ENCODE measurements around the gene DSN1. TPM values are rescaled to one million over a fixed set of nuclear protein-coding genes. Genes with fewer than 3 reads are reported as not detected.

The DSN1 gene
- total RNA-seq, 4 donors from 2014 or later: 10.6 to 14.9 (median 13.0) TPM

DNA sequence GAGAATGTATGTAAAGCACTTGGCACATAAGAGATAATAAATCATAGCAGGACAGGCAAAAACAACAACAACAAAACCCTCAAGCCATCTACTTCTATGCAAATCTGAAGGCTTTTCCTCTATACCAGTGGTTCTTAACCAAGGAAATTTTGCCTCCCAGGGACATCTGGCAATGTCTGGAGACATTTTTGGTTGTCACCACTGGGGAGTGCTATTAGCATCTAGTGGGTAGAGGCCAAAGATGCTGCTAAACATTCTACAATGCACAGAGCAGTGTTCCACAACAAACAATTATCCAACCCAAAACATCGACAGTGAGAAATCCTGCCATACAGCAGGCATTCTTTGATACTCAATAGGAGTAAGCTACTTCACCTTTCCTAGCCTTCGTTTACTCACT, 55.9 kb downstream of the DSN1 start:
- Histone ChIP-seq H3K9me3 (no peaks in the 10 kb centered on the region), H3K4me3 (replicated peaks in 1 of 3) (no peak overlapping the region), H3K4me1 (no peaks in the 10 kb centered on the region), H3K27me3 (no peaks in the 10 kb centered on the region), H3K36me3 (no peaks in the 10 kb centered on the region), H3K27ac (no peak overlapping the region)
- intact Hi-C loops (cut with DNase I): no loop called here
- no peak for DNase-seq
- WGBS, 2 donors: 90 to 96% methylated on average over 2 of the region's 2 CpGs
- TF ChIP-seq POLR2A (IDR thresholded peaks at IDR 0.05): no peak
- TF ChIP-seq, protein P1, sequence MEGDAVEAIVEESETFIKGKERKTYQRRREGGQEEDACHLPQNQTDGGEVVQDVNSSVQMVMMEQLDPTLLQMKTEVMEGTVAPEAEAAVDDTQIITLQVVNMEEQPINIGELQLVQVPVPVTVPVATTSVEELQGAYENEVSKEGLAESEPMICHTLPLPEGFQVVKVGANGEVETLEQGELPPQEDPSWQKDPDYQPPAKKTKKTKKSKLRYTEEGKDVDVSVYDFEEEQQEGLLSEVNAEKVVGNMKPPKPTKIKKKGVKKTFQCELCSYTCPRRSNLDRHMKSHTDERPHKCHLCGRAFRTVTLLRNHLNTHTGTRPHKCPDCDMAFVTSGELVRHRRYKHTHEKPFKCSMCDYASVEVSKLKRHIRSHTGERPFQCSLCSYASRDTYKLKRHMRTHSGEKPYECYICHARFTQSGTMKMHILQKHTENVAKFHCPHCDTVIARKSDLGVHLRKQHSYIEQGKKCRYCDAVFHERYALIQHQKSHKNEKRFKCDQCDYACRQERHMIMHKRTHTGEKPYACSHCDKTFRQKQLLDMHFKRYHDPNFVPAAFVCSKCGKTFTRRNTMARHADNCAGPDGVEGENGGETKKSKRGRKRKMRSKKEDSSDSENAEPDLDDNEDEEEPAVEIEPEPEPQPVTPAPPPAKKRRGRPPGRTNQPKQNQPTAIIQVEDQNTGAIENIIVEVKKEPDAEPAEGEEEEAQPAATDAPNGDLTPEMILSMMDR (IDR thresholded peaks at IDR 0.05): peak in 1 of 6 experiments; percentile 16

DNA sequence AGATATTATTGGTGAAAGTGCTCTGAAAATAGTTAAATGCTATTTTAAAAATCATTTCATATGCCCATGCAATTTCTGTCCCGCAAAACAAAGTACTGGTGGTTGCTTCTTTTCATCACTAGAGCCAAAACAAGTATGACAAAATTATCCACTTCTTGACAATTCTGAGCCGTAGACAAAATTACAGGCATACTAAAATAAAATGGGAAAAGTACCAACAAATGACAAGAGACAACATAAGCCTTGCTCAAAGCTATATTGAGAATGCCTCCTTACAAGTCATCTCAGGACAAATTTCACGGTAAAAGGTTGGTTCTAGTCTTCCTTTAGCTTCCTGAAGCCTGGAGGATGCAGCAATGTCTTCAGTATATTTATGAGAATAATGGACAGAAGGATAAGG, 56.5 kb downstream of the DSN1 start:
- Histone ChIP-seq H3K36me3 (no peaks in the 10 kb centered on the region), H3K4me1 (no peaks in the 10 kb centered on the region), H3K9me3 (no peaks in the 10 kb centered on the region), H3K27ac (no peak overlapping the region), H3K27me3 (no peaks in the 10 kb centered on the region), H3K4me3 (replicated peaks in 1 of 3) (no peak overlapping the region)
- intact Hi-C loops (cut with DNase I): no loop called here
- DNase-seq: no peak
- TF ChIP-seq, protein P1 (IDR thresholded peaks at IDR 0.05): no peak
- no peak for TF ChIP-seq POLR2A (IDR thresholded peaks at IDR 0.05)
- 87 to 92% methylated on average over 3 of the region's 3 CpGs for WGBS, 2 donors

DNA sequence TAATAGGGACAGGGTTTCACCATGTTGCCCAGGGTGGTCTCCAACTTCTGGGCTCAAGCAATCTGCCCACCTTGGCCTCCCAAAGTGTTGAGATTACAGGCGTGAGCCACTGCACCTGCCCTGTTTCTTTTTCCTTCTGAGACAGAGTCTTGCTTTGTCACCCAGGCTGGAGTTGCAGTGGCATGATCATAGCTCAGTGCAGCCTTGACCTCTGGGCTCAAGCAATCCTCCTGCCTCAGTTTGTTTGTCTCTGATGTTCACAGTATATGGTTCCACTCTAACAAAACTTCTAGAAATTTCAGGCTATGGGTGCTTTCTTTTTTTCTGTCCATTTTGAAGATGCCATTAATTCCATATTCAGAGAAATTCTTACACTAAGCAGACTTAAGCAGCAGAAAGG, 60.8 kb downstream of the DSN1 start:
- TF ChIP-seq, protein P1 (IDR thresholded peaks at IDR 0.05): no peak
- no peak for TF ChIP-seq POLR2A (IDR thresholded peaks at IDR 0.05)
- H3K4me3 ChIP-seq (replicated peaks in 1 of 3): no peak overlapping the region
- no peaks in the 10 kb centered on the region for H3K4me1 ChIP-seq
- DNase-seq: no peak
- intact Hi-C loops (cut with DNase I): no loop called here
- no peaks in the 10 kb centered on the region for H3K9me3 ChIP-seq
- H3K27ac ChIP-seq: no peak overlapping the region
- 93 to 100% methylated on average over 1 of the region's 1 CpG for WGBS, 2 donors
- no peaks in the 10 kb centered on the region for H3K36me3 ChIP-seq
- H3K27me3 ChIP-seq: no peaks in the 10 kb centered on the region

DNA sequence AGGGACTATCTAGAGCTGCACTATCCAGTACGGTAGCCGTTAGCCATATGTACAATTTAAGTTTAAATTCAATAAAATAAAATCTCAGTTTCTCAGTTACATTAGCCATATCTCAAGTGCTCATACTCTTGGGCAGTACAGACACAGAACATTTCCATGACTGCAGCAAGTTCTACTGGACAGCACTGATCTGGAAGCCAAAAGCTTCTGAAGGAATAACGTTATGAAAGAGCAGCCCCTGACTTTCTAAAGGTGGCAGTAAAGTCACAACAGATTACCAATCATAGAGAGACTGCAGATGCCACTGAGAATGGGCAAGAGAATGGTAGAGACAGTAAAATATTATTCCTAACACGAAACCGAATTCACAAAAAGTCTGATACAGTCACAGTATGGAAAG, 64.4 kb downstream of the DSN1 start:
- no peak for DNase-seq
- intact Hi-C loops (cut with DNase I): no loop called here
- H3K27ac ChIP-seq: no peak overlapping the region
- no peaks in the 10 kb centered on the region for H3K9me3 ChIP-seq
- 86% methylated on average over 5 of the region's 5 CpGs for WGBS, 2 donors
- no peaks in the 10 kb centered on the region for H3K27me3 ChIP-seq
- TF ChIP-seq POLR2A (IDR thresholded peaks at IDR 0.05): no peak
- TF ChIP-seq, protein P1 (IDR thresholded peaks at IDR 0.05): no peak
- peaks cover 5 to 6% of the 10 kb centered on the region in 2 donors for H3K4me1 ChIP-seq
- H3K4me3 ChIP-seq (replicated peaks in 1 of 3): no peak overlapping the region
- no peaks in the 10 kb centered on the region for H3K36me3 ChIP-seq

DNA sequence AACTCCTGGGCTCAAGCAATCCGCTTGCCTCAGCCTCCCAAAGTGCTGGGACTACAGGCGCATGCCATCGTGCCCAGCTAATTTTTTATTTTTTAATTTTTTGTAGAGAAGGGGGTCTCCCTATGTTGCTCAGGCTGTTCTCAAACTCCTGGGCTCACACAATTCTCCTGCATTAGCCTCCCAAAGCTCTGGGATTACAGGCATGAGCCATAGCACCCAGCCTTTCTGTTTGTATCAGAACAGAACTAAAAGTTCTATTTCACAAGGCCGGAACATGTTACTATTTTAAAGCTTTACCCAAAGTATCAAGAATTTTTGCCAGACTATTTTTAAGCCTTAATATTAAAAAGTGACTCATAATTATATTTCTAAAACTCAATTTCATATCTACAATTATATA, 70.0 kb downstream of the DSN1 start:
- H3K4me1 ChIP-seq: peaks cover 5 to 6% of the 10 kb centered on the region in 2 donors
- TF ChIP-seq, protein P1 (IDR thresholded peaks at IDR 0.05): no peak
- TF ChIP-seq POLR2A (IDR thresholded peaks at IDR 0.05): no peak
- DNase-seq: no peak
- no peaks in the 10 kb centered on the region for H3K9me3 ChIP-seq
- no peak overlapping the region for H3K27ac ChIP-seq
- no peak overlapping the region for H3K4me3 ChIP-seq (replicated peaks in 1 of 3)
- intact Hi-C loops (cut with DNase I): no loop called here
- no peaks in the 10 kb centered on the region for H3K36me3 ChIP-seq
- H3K27me3 ChIP-seq: no peaks in the 10 kb centered on the region
- WGBS, 2 donors: 93 to 99% methylated on average over 4 of the region's 4 CpGs

Other genes with a start within 250 kb of the DSN1 start
- gene MYL9, start 232.2 kb downstream of the DSN1 start, total RNA-seq: 100 to 1,000 TPM in 1 of 4 donors, 10 to 100 TPM in 3; 60.9 to 161 (median 80.3) TPM
- gene TGIF2, start 200.2 kb downstream of the DSN1 start, total RNA-seq: 10 to 100 TPM; 14.2 to 28.8 (median 18.9) TPM
- 100 to 1,000 TPM in 2 of 4 donors, 10 to 100 TPM in 2; 56.9 to 105 (median 85.1) TPM for gene RAB5IF, start 168.0 kb downstream of the DSN1 start, total RNA-seq
- under 1 TPM; 0.13 to 0.50 (median 0.28) TPM for gene SLA2, start 127.6 kb downstream of the DSN1 start, total RNA-seq
- gene NDRG3, start 27.7 kb downstream of the DSN1 start, total RNA-seq: 10 to 100 TPM; 14.6 to 32.1 (median 27.9) TPM
- gene TLDC2, start 102.4 kb upstream of the DSN1 start, total RNA-seq: 1 to 10 TPM in 2 of 4 donors, under 1 TPM in 2; 0.45 to 2.5 (median 1.1) TPM
- 100 to 1,000 TPM in 2 of 4 donors, 10 to 100 TPM in 2; 60.6 to 227 (median 112) TPM for gene SAMHD1, start 177.9 kb upstream of the DSN1 start, total RNA-seq

Data from thyroid gland (tissue), 4 donors.